Activated B cell treated with CpG ODN at 0.5 μM for 24 hours (primary cell): ENCODE measurements around the gene SNF8. TPM values are rescaled to one million over a fixed set of nuclear protein-coding genes. Genes with fewer than 3 reads are reported as not detected.

ENCODE experiments used
- ATAC-seq: fragments of 200-7000 bp; cut with Tn5 transposase; one replicate; pipeline ENCODE4 v1.10.0; 2021; ENCODE audit warnings: low read depth, mild to moderate bottlenecking, moderate library complexity
- CTCF ChIA-PET: fragments of 350-600 bp; sonication (Branson Sonifier 250); formaldehyde crosslinking; loops from one replicate; lab custom pipeline; 2021; ENCODE audit warnings: antibody characterized with exemption; lab: Charles Lee
- POLR2A ChIA-PET: fragments of 350-600 bp; sonication (Branson Sonifier 250); formaldehyde crosslinking; loops from one replicate; lab custom pipeline; 2021; ENCODE audit warnings: antibody characterized with exemption; lab: Charles Lee
- DNase-seq: peaks from one replicate; pipeline ENCODE4 v3.0.0; 2022
- H3K27ac Mint-ChIP-seq: one replicate; pipeline ENCODE4 v1.8.0; 2020; ENCODE audit warnings: mixed read lengths
- H3K27me3 Mint-ChIP-seq: one replicate; pipeline ENCODE4 v1.8.0; 2021; ENCODE audit warnings: mixed read lengths
- H3K36me3 Mint-ChIP-seq: one replicate; pipeline ENCODE4 v1.8.0; 2021; ENCODE audit warnings: low read depth, mixed read lengths
- H3K4me1 Mint-ChIP-seq: one replicate; pipeline ENCODE4 v1.8.0; 2021; ENCODE audit warnings: mixed read lengths
- H3K4me3 Mint-ChIP-seq: one replicate; pipeline ENCODE4 v1.8.0; 2020; ENCODE audit warnings: mild to moderate bottlenecking, mixed read lengths
- H3K9me3 Mint-ChIP-seq: one replicate; pipeline ENCODE4 v1.8.0; 2020; ENCODE audit warnings: mixed read lengths
- intact Hi-C: fragments of 100-400 bp; cut with micrococcal nuclease; formaldehyde crosslinking; loops from one replicate; pipeline ENCODE4 v1.15.1; 2024
- total RNA-seq: library from RNA; stranded (reverse); gene quantifications from 2 replicates; pipeline ENCODE4 v1.2.3, GENCODE V29; 2022
- TF ChIP-seq, protein P1 (sequence below): fragments of 200-600 bp; IDR thresholded peaks from one replicate; pipeline ENCODE4 v1.8.0; 2022; ENCODE audit warnings: antibody characterized with exemption, mild to moderate bottlenecking

The SNF8 gene
- total RNA-seq, 1 donor from 2014 or later: 130 TPM

DNA sequence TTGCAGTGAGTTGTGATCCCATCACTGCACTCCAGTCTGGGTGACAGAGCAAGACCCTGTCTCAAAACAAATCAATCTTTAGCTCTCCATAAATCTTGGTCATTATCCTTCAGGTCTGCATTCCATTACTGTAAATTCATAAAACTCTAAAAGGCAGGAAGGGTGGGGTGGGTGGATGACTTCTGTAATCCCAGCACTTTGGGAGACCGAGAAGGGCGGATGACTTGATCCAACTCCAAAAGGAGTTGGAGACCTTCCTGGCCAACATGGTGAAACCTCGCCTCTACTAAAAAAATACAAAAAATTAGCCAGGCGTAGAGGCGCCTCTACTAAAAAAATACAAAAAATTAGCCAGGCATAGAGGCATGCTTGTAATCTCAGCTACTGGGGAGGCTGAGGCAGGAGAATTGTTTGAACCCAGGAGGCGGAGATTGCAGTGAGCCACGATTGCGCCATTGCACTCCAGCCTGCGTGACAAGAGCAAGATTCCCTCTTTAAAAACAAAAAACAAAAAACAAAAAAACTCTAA lies 38.6 kb downstream of the SNF8 start:
- CTCF ChIA-PET: no interaction called here

DNA sequence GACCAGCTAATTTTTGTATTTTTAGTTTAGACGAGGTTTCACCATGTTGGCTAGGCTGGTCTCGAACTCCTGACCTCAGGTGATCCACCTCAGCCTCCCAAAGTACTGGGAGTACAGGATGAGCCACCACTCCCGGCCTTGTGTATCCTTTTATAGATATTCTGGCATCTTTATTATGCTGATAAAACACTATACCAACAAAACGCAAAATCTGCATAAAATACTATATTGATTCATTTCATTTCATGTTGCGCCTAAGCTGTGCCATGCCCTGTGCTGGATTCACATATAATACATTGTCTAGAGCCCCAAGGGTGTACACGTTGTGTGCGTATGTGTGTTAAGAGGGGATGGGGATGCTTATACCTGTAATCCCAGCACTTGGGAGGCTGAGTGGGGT lies 40.2 kb downstream of the SNF8 start:
- H3K4me1 Mint-ChIP-seq: peaks cover 14% of the 10 kb centered on the region
- H3K4me3 Mint-ChIP-seq: no peak overlapping the region
- no peak for DNase-seq
- no peak overlapping the region for H3K27ac Mint-ChIP-seq
- ChIA-PET CTCF (interaction anchor here (1.2 kb wide), 1 partner anchor 26 kb away, joined by 3 read pairs; no protein-coding TSS in a partner anchor), POLR2A (interaction anchor here (0.6 to 3.3 kb wide), 2 partner anchors 11 to 1209 kb away, joined by 3 to 33 read pairs; partner anchors contain the start of gene ATP5MC1)
- H3K9me3 Mint-ChIP-seq: no peaks in the 10 kb centered on the region
- intact Hi-C loops: no loop called here
- TF ChIP-seq, protein P1, sequence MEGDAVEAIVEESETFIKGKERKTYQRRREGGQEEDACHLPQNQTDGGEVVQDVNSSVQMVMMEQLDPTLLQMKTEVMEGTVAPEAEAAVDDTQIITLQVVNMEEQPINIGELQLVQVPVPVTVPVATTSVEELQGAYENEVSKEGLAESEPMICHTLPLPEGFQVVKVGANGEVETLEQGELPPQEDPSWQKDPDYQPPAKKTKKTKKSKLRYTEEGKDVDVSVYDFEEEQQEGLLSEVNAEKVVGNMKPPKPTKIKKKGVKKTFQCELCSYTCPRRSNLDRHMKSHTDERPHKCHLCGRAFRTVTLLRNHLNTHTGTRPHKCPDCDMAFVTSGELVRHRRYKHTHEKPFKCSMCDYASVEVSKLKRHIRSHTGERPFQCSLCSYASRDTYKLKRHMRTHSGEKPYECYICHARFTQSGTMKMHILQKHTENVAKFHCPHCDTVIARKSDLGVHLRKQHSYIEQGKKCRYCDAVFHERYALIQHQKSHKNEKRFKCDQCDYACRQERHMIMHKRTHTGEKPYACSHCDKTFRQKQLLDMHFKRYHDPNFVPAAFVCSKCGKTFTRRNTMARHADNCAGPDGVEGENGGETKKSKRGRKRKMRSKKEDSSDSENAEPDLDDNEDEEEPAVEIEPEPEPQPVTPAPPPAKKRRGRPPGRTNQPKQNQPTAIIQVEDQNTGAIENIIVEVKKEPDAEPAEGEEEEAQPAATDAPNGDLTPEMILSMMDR: no peak
- no peak for ATAC-seq
- no peaks in the 10 kb centered on the region for H3K27me3 Mint-ChIP-seq
- peaks cover 8% of the 10 kb centered on the region for H3K36me3 Mint-ChIP-seq

More for the DNA sequence above, 38.6 kb downstream of the SNF8 start:
- Mint-ChIP-seq H3K27ac (no peak overlapping the region), H3K9me3 (no peaks in the 10 kb centered on the region), H3K36me3 (peaks cover 24% of the 10 kb centered on the region), H3K4me3 (no peak overlapping the region), H3K4me1 (peaks cover 30% of the 10 kb centered on the region), H3K27me3 (no peaks in the 10 kb centered on the region)
- DNase-seq (no peak), ATAC-seq (no peak)
- POLR2A ChIA-PET: no interaction called here
- intact Hi-C loops: loop anchor here (5.0 kb wide), 1 partner anchor 1491 kb away; the partner anchor contains the start of gene LRRC59
- TF ChIP-seq, protein P1: no peak

DNA sequence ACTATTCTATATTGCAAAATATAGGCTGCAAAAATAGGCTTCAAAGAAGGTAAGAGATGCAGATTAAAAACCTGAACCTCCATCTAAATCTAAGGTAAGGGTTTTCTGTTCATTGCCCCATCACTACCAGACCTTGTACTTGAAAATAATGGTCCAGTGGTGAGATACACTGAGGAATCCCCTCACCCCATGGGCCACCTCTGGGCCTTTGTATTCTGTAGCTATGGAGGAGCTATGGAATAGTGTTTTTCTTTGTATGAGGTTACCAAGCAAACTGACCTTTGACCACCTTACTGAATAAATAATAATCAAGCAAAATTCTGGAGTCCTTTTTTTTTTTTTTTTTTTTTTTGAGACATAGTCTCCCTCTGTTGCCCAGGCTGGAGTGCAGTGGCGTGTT lies 41.2 kb downstream of the SNF8 start:
- peaks cover 6% of the 10 kb centered on the region for H3K36me3 Mint-ChIP-seq
- H3K27ac Mint-ChIP-seq: no peak overlapping the region
- H3K9me3 Mint-ChIP-seq: no peaks in the 10 kb centered on the region
- intact Hi-C loops: no loop called here
- H3K4me3 Mint-ChIP-seq: no peak overlapping the region
- ATAC-seq: no peak
- H3K4me1 Mint-ChIP-seq: peaks cover 10% of the 10 kb centered on the region
- no peaks in the 10 kb centered on the region for H3K27me3 Mint-ChIP-seq
- TF ChIP-seq, protein P1: no peak
- DNase-seq: no peak
- CTCF ChIA-PET: interaction anchor here (1.2 kb wide), 1 partner anchor 25 kb away, joined by 3 read pairs; no protein-coding TSS in a partner anchor
- POLR2A ChIA-PET: interaction anchor here (3.3 kb wide), 1 partner anchor 10 kb away, joined by 33 read pairs; the partner anchor contains the start of gene ATP5MC1

DNA sequence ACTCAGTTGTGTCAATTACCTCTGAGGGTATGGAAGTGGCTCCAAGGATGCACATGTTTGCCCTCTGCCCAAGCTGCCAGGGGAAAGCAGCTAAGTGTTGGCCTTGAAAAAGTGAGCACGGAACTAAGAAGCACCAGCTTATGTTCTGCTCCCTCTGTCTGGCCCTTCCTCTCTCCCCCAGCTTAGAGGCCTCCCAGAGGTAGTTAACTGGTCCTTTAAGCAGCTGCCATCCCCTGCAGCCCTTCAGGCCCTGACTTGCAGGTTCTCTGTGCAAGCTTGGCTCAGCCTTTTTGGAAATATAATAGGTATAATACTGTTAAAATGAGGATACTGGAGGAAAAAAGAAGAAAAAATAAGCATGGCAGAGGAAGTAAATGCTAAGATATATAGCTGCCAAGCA lies 43.4 kb downstream of the SNF8 start:
- CTCF ChIA-PET: no interaction called here
- Mint-ChIP-seq H3K27ac (no peak overlapping the region), H3K27me3 (no peaks in the 10 kb centered on the region), H3K4me1 (no peaks in the 10 kb centered on the region), H3K36me3 (peaks cover 20% of the 10 kb centered on the region), H3K4me3 (no peak overlapping the region), H3K9me3 (no peaks in the 10 kb centered on the region)
- ATAC-seq (no peak), DNase-seq (no peak)
- POLR2A ChIA-PET: interaction anchor here (0.6 to 0.7 kb wide), 2 partner anchors 66 to 799 kb away, joined by 3 read pairs; no protein-coding TSS in a partner anchor
- TF ChIP-seq, protein P1: no peak
- intact Hi-C loops: no loop called here

DNA sequence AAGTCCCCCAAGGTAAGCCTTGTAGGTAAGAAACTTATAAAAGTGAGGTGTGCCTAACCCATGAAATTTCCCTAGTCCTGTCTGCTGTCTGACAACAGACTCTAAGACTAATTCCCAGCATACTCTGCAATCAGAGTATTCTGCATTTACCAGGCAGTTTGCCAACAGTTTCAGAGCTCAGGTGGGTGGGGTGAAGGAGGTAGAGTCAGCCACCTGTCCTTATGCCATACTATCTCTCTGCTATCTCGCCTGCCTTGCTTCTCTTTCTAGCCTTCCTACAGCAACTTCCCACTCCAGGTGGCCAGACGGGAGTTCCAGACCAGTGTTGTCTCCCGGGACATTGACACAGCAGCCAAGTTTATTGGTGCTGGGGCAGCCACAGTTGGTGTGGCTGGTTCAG lies 49.8 kb downstream of the SNF8 start:
- Mint-ChIP-seq H3K9me3 (no peaks in the 10 kb centered on the region), H3K36me3 (peaks cover 50% of the 10 kb centered on the region), H3K27ac (no peak overlapping the region), H3K4me3 (no peak overlapping the region), H3K4me1 (peaks cover 34% of the 10 kb centered on the region), H3K27me3 (no peaks in the 10 kb centered on the region)
- TF ChIP-seq, protein P1: no peak
- CTCF ChIA-PET: interaction anchor here (0.9 to 2.2 kb wide), 2 partner anchors 11 to 16 kb away, joined by 5 to 11 read pairs; no protein-coding TSS in a partner anchor
- POLR2A ChIA-PET: interaction anchor here (3.3 to 4.5 kb wide), 3 partner anchors 9 to 22 kb away, joined by 33 to 103 read pairs (median 61); partner anchors contain the start of gene UBE2Z
- intact Hi-C loops: loop anchor here (5.0 kb wide), 1 partner anchor 793 kb away; the partner anchor contains the start of gene CBX1
- ATAC-seq: no peak
- DNase-seq: no peak
